Prostate gland (tissue), 2 donors: ENCODE data around the gene OR2H2. TPM values are rescaled to one million over a fixed set of nuclear protein-coding genes. Genes with fewer than 3 reads are reported as not detected.

Experiments
- DNase-seq: peaks from one replicate; pipeline ENCODE4 v3.0.0-alpha.2; 2019; ENCODE audit warnings: low spot score
- H3K27ac ChIP-seq, 2 donors: fragments of 200-600 bp; sonication (generic); 2 replicates each; pipeline ENCODE4 v1.5.1; 2017 to 2019
- H3K27me3 ChIP-seq: fragments of 200-600 bp; sonication (generic); replicated peaks from 2 replicates; pipeline ENCODE4 v1.5.1; 2019; ENCODE audit not compliant: insufficient read depth
- H3K36me3 ChIP-seq, 2 donors: fragments of 200-600 bp; sonication (generic); 1 replicate in 1 of 2; 2 replicates in 1 of 2; pipeline versions ENCODE4 v1.5.1 to v1.8.1; 2017 to 2019
- H3K4me1 ChIP-seq: fragments of 200-600 bp; sonication (generic); replicated peaks from 2 replicates; pipeline ENCODE4 v1.5.1; 2019
- H3K4me3 ChIP-seq, 2 donors: fragments of 200-600 bp; sonication (generic); 2 replicates each; pipeline ENCODE4 v1.5.1; 2017 to 2019
- H3K9me3 ChIP-seq: fragments of 200-600 bp; sonication (generic); 2 replicates; pipeline ENCODE4 v1.5.1; 2017
- CTCF ChIP-seq, 4 experiments: fragments of 200-600 bp in 2 of 4; fragments of 450-650 bp in 2 of 4; sonication (generic) in 2 of 4; IDR thresholded peaks; 1 replicate in 3 of 4; 2 replicates in 1 of 4; pipeline ENCODE4 v1.5.1; 2016 to 2019; ENCODE audit warnings: antibody characterized with exemption in 4 of 4, mild to moderate bottlenecking in 2 of 4, moderate library complexity in 2 of 4
- POLR2A ChIP-seq: fragments of 450-650 bp; IDR thresholded peaks from one replicate; pipeline ENCODE4 v1.6.1; 2016; ENCODE audit warnings: antibody characterized with exemption, mild to moderate bottlenecking
- POLR2AphosphoS5 ChIP-seq: sonication (generic); formaldehyde crosslinking; IDR thresholded peaks from one replicate; pipeline ENCODE4 v1.6.1; 2017; ENCODE audit warnings: antibody characterized with exemption
- WGBS: methylation state at CpG from one replicate; pipeline ENCODE4 v1.1.5; 2018; 5-methylcytosine and 5-hydroxymethylcytosine counted together
- intact Hi-C: fragments of 100-400 bp; cut with DNase I; formaldehyde crosslinking; loops from one replicate; pipeline ENCODE4 v1.14.2; 2022
- total RNA-seq, 2 donors: library from RNA; depleted of rRNA; stranded (reverse); fragments of >200 nt; gene quantifications; one replicate each; pipeline ENCODE4 v1.1.0, GENCODE V29; 2016

OR2H2 gene
- total RNA-seq, 2 donors from 2014 or later = not detected

GRCh38 chr6:29577544-29577943 is 7.4 kb upstream of the OR2H2 start:
- TF ChIP-seq POLR2A = no peak
- no peak for TF ChIP-seq POLR2AphosphoS5
- no peak for TF ChIP-seq CTCF (IDR thresholded peaks at IDR 0.05)
- 74% methylated on average over 7 of the region's 7 CpGs for WGBS

DNA sequence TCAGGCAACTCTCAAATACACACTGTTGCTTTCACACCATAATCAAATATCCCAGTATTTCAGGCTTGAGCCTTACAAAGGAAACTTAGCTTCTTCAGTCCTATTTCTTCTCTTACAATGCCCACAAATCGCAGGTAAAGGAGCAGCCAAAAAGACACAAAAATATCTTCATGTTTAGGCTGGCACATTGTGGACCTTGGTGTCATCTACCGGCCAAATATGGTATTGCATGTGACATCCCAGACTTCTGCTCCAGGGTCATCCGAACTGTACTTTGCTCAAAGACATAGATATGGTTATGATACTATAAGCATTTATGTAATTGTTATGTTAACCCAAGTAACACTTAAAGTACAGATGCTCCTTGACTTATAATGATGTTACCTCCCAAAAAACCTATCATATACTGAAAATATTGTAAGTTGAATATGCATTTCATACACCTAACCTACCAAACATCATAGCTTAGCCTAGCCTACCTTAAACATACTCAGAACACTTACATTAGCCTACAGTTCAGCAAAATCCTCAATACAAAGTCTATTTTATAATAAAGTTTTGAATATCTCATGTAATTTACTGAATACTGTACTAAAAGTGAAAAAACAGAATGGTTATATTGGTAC is 4.6 kb downstream of the OR2H2 start:
- Histone ChIP-seq H3K4me3 (no peak overlapping the region), H3K4me1 (no peaks in the 10 kb centered on the region), H3K36me3 (no peaks in the 10 kb centered on the region), H3K9me3 (no peaks in the 10 kb centered on the region), H3K27ac (no peak overlapping the region), H3K27me3 (no peaks in the 10 kb centered on the region)
- TF ChIP-seq CTCF (IDR thresholded peaks at IDR 0.05) = peak; percentile 83 to 96 (median 90)
- TF ChIP-seq POLR2AphosphoS5 = no peak
- DNase-seq = peak; percentile 40
- intact Hi-C loops = loop anchor here (10.0 kb wide), 1 partner anchor 905 kb away; no protein-coding TSS in a partner anchor
- WGBS = 4% methylated on average over 3 of the region's 3 CpGs

More at GRCh38 chr6:29577544-29577943, 7.4 kb upstream of the OR2H2 start:
- H3K4me1 ChIP-seq = no peaks in the 10 kb centered on the region
- H3K9me3 ChIP-seq = no peaks in the 10 kb centered on the region
- no peak for DNase-seq
- H3K27me3 ChIP-seq = no peaks in the 10 kb centered on the region
- no peaks in the 10 kb centered on the region for H3K36me3 ChIP-seq
- intact Hi-C loops = no loop called here
- H3K27ac ChIP-seq = no peak overlapping the region
- H3K4me3 ChIP-seq = no peak overlapping the region

- intact Hi-C loops = no loop called here
- Histone ChIP-seq H3K27ac (no peak overlapping the region), H3K27me3 (no peaks in the 10 kb centered on the region), H3K36me3 (no peaks in the 10 kb centered on the region), H3K4me3 (no peak overlapping the region), H3K4me1 (no peaks in the 10 kb centered on the region), H3K9me3 (no peaks in the 10 kb centered on the region)
- 91% methylated on average over 4 of the region's 4 CpGs for WGBS
- TF ChIP-seq POLR2AphosphoS5 (no peak), POLR2A (no peak), CTCF (IDR thresholded peaks at IDR 0.05) (no peak)
- no peak for DNase-seq
Observed at GRCh38 chr6:29590218-29590808, 5.4 kb downstream of the OR2H2 start.

- Histone ChIP-seq H3K36me3 (no peaks in the 10 kb centered on the region), H3K4me1 (no peaks in the 10 kb centered on the region), H3K9me3 (no peaks in the 10 kb centered on the region), H3K4me3 (no peak overlapping the region), H3K27me3 (no peaks in the 10 kb centered on the region), H3K27ac (no peak overlapping the region)
- DNase-seq = no peak
- intact Hi-C loops = no loop called here
- 87% methylated on average over 2 of the region's 2 CpGs for WGBS
- TF ChIP-seq POLR2AphosphoS5 (no peak), POLR2A (no peak), CTCF (IDR thresholded peaks at IDR 0.05) (no peak)
Observed at GRCh38 chr6:29591677-29592076, 6.8 kb downstream of the OR2H2 start.
